RPMI8226 (cell line): Measurements from ENCODE around the gene RABL6.
A peak's percentile ranks its signal among the peaks of the same experiment; 100 is the strongest.
"Not testable (repeated sequence)": the region's sequence is repeated elsewhere in the genome, so short reads cannot be mapped to it uniquely, and the experiment has no call there.

Experiments used
- DNase-seq: peaks from one replicate; pipeline ENCODE4 v3.0.0-alpha.2; 2015

RABL6 gene

GRCh38 chr9:136777359-136777758, 30.4 kb upstream of the RABL6 start:
- DNase-seq, result no peak

GRCh38 chr9:136779808-136780207, 27.9 kb upstream of the RABL6 start:
- no peak for DNase-seq

- no peak for DNase-seq
Observed at GRCh38 chr9:136782452-136782851, 25.3 kb upstream of the RABL6 start.

GRCh38 chr9:136784249-136784996, 23.3 kb upstream of the RABL6 start:
- peak; percentile 65 for DNase-seq

- no peak for DNase-seq
Observed at GRCh38 chr9:136784997-136785361, 22.8 kb upstream of the RABL6 start.

- peak; percentile 33 for DNase-seq
Observed at GRCh38 chr9:136785565-136786355, 22.0 kb upstream of the RABL6 start.

GRCh38 chr9:136786451-136786850, 21.3 kb upstream of the RABL6 start:
- DNase-seq, result no peak

GRCh38 chr9:136786983-136787382, 20.8 kb upstream of the RABL6 start:
- DNase-seq, result not testable (repeated sequence)

GRCh38 chr9:136787690-136788400, 19.9 kb upstream of the RABL6 start:
- DNase-seq, result peak; percentile 83

- not testable (repeated sequence) for DNase-seq
Observed at GRCh38 chr9:136788644-136789522, 18.9 kb upstream of the RABL6 start.

GRCh38 chr9:136789523-136789937, 18.2 kb upstream of the RABL6 start:
- DNase-seq, result no peak

- peak; percentile 100 for DNase-seq
Observed at GRCh38 chr9:136790640-136791515, 16.9 kb upstream of the RABL6 start, which contains the start of gene TMEM141. Gene TMEM141 (plus strand): TSS chr9:136791344. CDS start chr9:136791371, 27 bp downstream.

GRCh38 chr9:136791516-136792276, 16.1 kb upstream of the RABL6 start:
- peak; percentile 90 for DNase-seq

- no peak for DNase-seq
Observed at GRCh38 chr9:136792321-136793085, 15.2 kb upstream of the RABL6 start.

GRCh38 chr9:136793086-136793946, 14.4 kb upstream of the RABL6 start:
- DNase-seq, result no peak

- no peak for DNase-seq
Observed at GRCh38 chr9:136794281-136794999, 13.3 kb upstream of the RABL6 start.

GRCh38 chr9:136795000-136795348, 12.8 kb upstream of the RABL6 start:
- DNase-seq, result no peak

- no peak for DNase-seq
Observed at GRCh38 chr9:136796238-136796774, 11.4 kb upstream of the RABL6 start, which contains the start of gene CCDC183. Gene CCDC183 (plus strand): TSS chr9:136796338. CDS start chr9:136796398, 60 bp downstream.
